H9 (cell line): ENCODE results near the gene SYNGAP1. TPM values are rescaled to one million over a fixed set of nuclear protein-coding genes. Genes with fewer than 3 reads are reported as not detected.

ENCODE experiments used
- DNase-seq: peaks from one replicate; pipeline ENCODE4 v3.0.0-alpha.2; 2017
- H2AFZ ChIP-seq: one replicate; pipeline ENCODE4 v1.6.1; 2013; ENCODE audit warnings: mild to moderate bottlenecking, low read length, control low read depth, moderate library complexity
- H2AK5ac ChIP-seq: 2 replicates; pipeline ENCODE4 v1.6.1; 2013; ENCODE audit warnings: low read length, control low read depth, mixed read lengths; ENCODE audit not compliant: insufficient read length
- H2BK120ac ChIP-seq: one replicate; pipeline ENCODE4 v1.6.1; 2013; ENCODE audit warnings: low read depth, mild to moderate bottlenecking, low read length, control low read depth, inconsistent platforms; ENCODE audit not compliant: poor library complexity, severe bottlenecking
- H2BK12ac ChIP-seq: 2 replicates; pipeline ENCODE4 v1.6.1; 2013; ENCODE audit warnings: low read length, control low read depth, mixed read lengths, low read depth; ENCODE audit not compliant: insufficient read length
- H2BK15ac ChIP-seq: 2 replicates; pipeline ENCODE4 v1.6.1; 2013; ENCODE audit warnings: low read depth, low read length, control low read depth
- H2BK20ac ChIP-seq: one replicate; pipeline ENCODE4 v1.6.1; 2013; ENCODE audit warnings: low read depth, mild to moderate bottlenecking, low read length, control low read depth, inconsistent platforms; ENCODE audit not compliant: poor library complexity, severe bottlenecking
- H2BK5ac ChIP-seq: 2 replicates; pipeline ENCODE4 v1.6.1; 2013; ENCODE audit warnings: low read length, control low read depth, mixed read lengths; ENCODE audit not compliant: insufficient read length
- H3K14ac ChIP-seq: 2 replicates; pipeline ENCODE4 v1.6.1; 2013; ENCODE audit warnings: low read length, control low read depth; ENCODE audit not compliant: insufficient read depth
- H3K18ac ChIP-seq: 2 replicates; pipeline ENCODE4 v1.6.1; 2013; ENCODE audit warnings: low read depth, mild to moderate bottlenecking, mixed read lengths, low read length, control low read depth; ENCODE audit not compliant: insufficient read length
- H3K23ac ChIP-seq: 2 replicates; pipeline ENCODE4 v1.6.1; 2013; ENCODE audit warnings: low read length, control low read depth, mixed read lengths, low read depth; ENCODE audit not compliant: insufficient read length
- H3K23me2 ChIP-seq: 2 replicates; pipeline ENCODE4 v1.6.1; 2013; ENCODE audit warnings: low read depth, mild to moderate bottlenecking, mixed read lengths, low read length, control low read depth; ENCODE audit not compliant: insufficient read length, poor library complexity, severe bottlenecking
- H3K27ac ChIP-seq: 2 replicates; pipeline ENCODE4 v1.5.1; 2013; ENCODE audit warnings: low read length, control low read depth, mixed read lengths, low read depth; ENCODE audit not compliant: insufficient read length
- H3K27me3 ChIP-seq: 2 replicates; pipeline ENCODE4 v1.6.1; 2013; ENCODE audit warnings: low read length, control low read depth, inconsistent platforms; ENCODE audit not compliant: insufficient read depth
- H3K4ac ChIP-seq: 2 replicates; pipeline ENCODE4 v1.6.1; 2013; ENCODE audit warnings: low read depth, mild to moderate bottlenecking, control low read depth, inconsistent platforms, low read length, moderate library complexity
- H3K4me1 ChIP-seq: 2 replicates; pipeline ENCODE4 v1.6.1; 2013; ENCODE audit warnings: low read length, control low read depth, inconsistent platforms; ENCODE audit not compliant: insufficient read depth
- H3K4me2 ChIP-seq: 2 replicates; pipeline ENCODE4 v1.6.1; 2013; ENCODE audit warnings: low read length, control low read depth, mixed read lengths; ENCODE audit not compliant: insufficient read length, insufficient read depth
- H3K56ac ChIP-seq: 2 replicates; pipeline ENCODE4 v1.6.1; 2013; ENCODE audit warnings: low read depth, mild to moderate bottlenecking, mixed read lengths, low read length, control low read depth; ENCODE audit not compliant: insufficient read length
- H3K79me1 ChIP-seq: 2 replicates; pipeline ENCODE4 v1.6.1; 2013; ENCODE audit warnings: low read depth, mild to moderate bottlenecking, moderate library complexity, low read length, control low read depth, inconsistent platforms; ENCODE audit not compliant: insufficient read depth, poor library complexity, severe bottlenecking
- H3K79me2 ChIP-seq: 2 replicates; pipeline ENCODE4 v1.6.1; 2013; ENCODE audit warnings: low read length, control low read depth, inconsistent platforms; ENCODE audit not compliant: insufficient read depth
- H3K9ac ChIP-seq: 2 replicates; pipeline ENCODE4 v1.6.1; 2013; ENCODE audit warnings: low read length, control low read depth, mixed read lengths; ENCODE audit not compliant: insufficient read length; ENCODE audit errors: extremely low read depth
- H3K9me3 ChIP-seq: one replicate; pipeline ENCODE4 v1.6.1; 2013; ENCODE audit warnings: low read depth, low read length, inconsistent platforms; ENCODE audit not compliant: control insufficient read depth
- H3T11ph ChIP-seq: one replicate; pipeline ENCODE4 v1.6.1; 2013; ENCODE audit warnings: mild to moderate bottlenecking, low read length, control low read depth, inconsistent platforms
- H4K20me1 ChIP-seq: one replicate; pipeline ENCODE4 v1.6.1; 2013; ENCODE audit not compliant: control insufficient read depth, insufficient read length, insufficient read depth
- H4K5ac ChIP-seq: 2 replicates; pipeline ENCODE4 v1.6.1; 2013; ENCODE audit warnings: low read depth, mild to moderate bottlenecking, mixed read lengths, low read length, control low read depth; ENCODE audit not compliant: insufficient read length
- H4K8ac ChIP-seq: replicated peaks from 2 replicates; pipeline ENCODE4 v1.6.1; 2013; ENCODE audit warnings: low read length, control low read depth, mixed read lengths, low read depth; ENCODE audit not compliant: insufficient read length
- H4K91ac ChIP-seq: 2 replicates; pipeline ENCODE4 v1.6.1; 2013; ENCODE audit warnings: low read depth, mild to moderate bottlenecking, moderate library complexity, mixed read lengths, low read length, control low read depth; ENCODE audit not compliant: insufficient read length
- H3K27ac Mint-ChIP-seq, 3 experiments: 2 replicates in 2 of 3; 3 replicates in 1 of 3; pipeline ENCODE4 v1.8.0; 2020 to 2021; ENCODE audit warnings: mixed read lengths in 3 of 3, mild to moderate bottlenecking in 1 of 3, moderate library complexity in 1 of 3
- H3K27me3 Mint-ChIP-seq: 2 replicates; pipeline ENCODE4 v1.8.0; 2021; ENCODE audit warnings: low read depth, mild to moderate bottlenecking, moderate library complexity, mixed read lengths
- H3K36me3 Mint-ChIP-seq, 3 experiments: 2 replicates in 2 of 3; 3 replicates in 1 of 3; pipeline ENCODE4 v1.8.0; 2020 to 2021; ENCODE audit warnings: low read depth in 3 of 3, mixed read lengths in 3 of 3; ENCODE audit not compliant: insufficient read depth in 1 of 3
- H3K4me1 Mint-ChIP-seq, 2 experiments: 2 replicates each; pipeline ENCODE4 v1.8.0; 2020; ENCODE audit warnings: mixed read lengths in 2 of 2
- H3K4me3 Mint-ChIP-seq, 2 experiments: 2 replicates in 1 of 2; 3 replicates in 1 of 2; pipeline ENCODE4 v1.8.0; 2020 to 2021; ENCODE audit warnings: mild to moderate bottlenecking in 2 of 2, mixed read lengths in 2 of 2, moderate library complexity in 1 of 2
- H3K9me3 Mint-ChIP-seq, 2 experiments: 2 replicates in 1 of 2; 3 replicates in 1 of 2; pipeline ENCODE4 v1.8.0; 2020; ENCODE audit warnings: mild to moderate bottlenecking in 2 of 2, mixed read lengths in 2 of 2, moderate library complexity in 1 of 2
- CTCF ChIP-seq: fragments of 200-600 bp; sonication (generic); conservative IDR thresholded peaks from 3 replicates; pipeline ENCODE4 v1.8.0; 2021; ENCODE audit warnings: antibody characterized with exemption, mild to moderate bottlenecking
- WGBS: extraction: QIAGEN DNeasy Blood & Tissue Kit; methylation state at CpG from one replicate; pipeline ENCODE4 v1.1.7; 2013; ENCODE audit warnings: missing lambda C conversion rate, low lambda C conversion rate, mixed read lengths; ENCODE audit not compliant: insufficient read length; ENCODE audit errors: extremely low coverage; 5-methylcytosine and 5-hydroxymethylcytosine counted together
- total RNA-seq: library from RNA; stranded (reverse); gene quantifications from 2 replicates; pipeline ENCODE4 v1.2.1, GENCODE V29; 2021

Gene SYNGAP1
- total RNA-seq, 1 experiment from 2014 or later, result 121 TPM

- Histone ChIP-seq H3K4me1 (no peaks in the 10 kb centered on the region), H4K5ac (no peak overlapping the region), H2BK15ac (no peak overlapping the region), H2BK20ac (no peak overlapping the region), H3K79me2 (no peaks in the 10 kb centered on the region), H2BK12ac (no peak overlapping the region), H3K23me2 (no peaks in the 10 kb centered on the region), H2AK5ac (no peak overlapping the region), H3K18ac (no peak overlapping the region), H3K79me1 (no peaks in the 10 kb centered on the region), H4K8ac (no peak overlapping the region), H3K27me3 (no peaks in the 10 kb centered on the region), H4K20me1 (no peaks in the 10 kb centered on the region), H3T11ph (no peak overlapping the region), H3K14ac (no peak overlapping the region), H2AFZ (no peak overlapping the region), H3K4me2 (no peak overlapping the region), H3K4ac (no peak overlapping the region), H3K56ac (no peak overlapping the region), H3K9ac (no peak overlapping the region), H3K27ac (no peak overlapping the region), H4K91ac (no peak overlapping the region), H2BK120ac (no peak overlapping the region), H3K9me3 (no peaks in the 10 kb centered on the region), H2BK5ac (no peak overlapping the region), H3K23ac (no peak overlapping the region)
- peaks cover 7 to 12% of the 10 kb centered on the region in 2 experiments for H3K4me1 Mint-ChIP-seq
- no peaks in the 10 kb centered on the region for H3K36me3 Mint-ChIP-seq
- DNase-seq, result no peak
- WGBS, result no CpG with 5 or more reads among the region's 2 CpGs
- no peak for TF ChIP-seq CTCF
- H3K9me3 Mint-ChIP-seq, result no peaks in the 10 kb centered on the region
- H3K4me3 Mint-ChIP-seq, result no peak overlapping the region
- no peak overlapping the region for H3K27ac Mint-ChIP-seq
- peaks cover 2% of the 10 kb centered on the region for H3K27me3 Mint-ChIP-seq
Measured at GRCh38 chr6:33380272-33380981, 39.4 kb upstream of the SYNGAP1 start.
